GM23338 (cell line): Measurements from ENCODE around the gene RSRC1. TPM values are rescaled to one million over a fixed set of nuclear protein-coding genes. Genes with fewer than 3 reads are reported as not detected.

ENCODE experiments used
- ATAC-seq: fragments of 200-7000 bp; cut with Tn5 transposase; 3 replicates; pipeline ENCODE4 v1.9.1; 2020
- DNase-seq: peaks from one replicate; pipeline ENCODE4 v3.0.0-alpha.2; 2015; ENCODE audit warnings: low spot score
- H2AFZ ChIP-seq: fragments of 200-600 bp; sonication (generic); 2 replicates; pipeline ENCODE4 v1.8.0; 2016; ENCODE audit warnings: antibody characterized with exemption, mild to moderate bottlenecking, moderate library complexity
- H3F3A ChIP-seq: fragments of 200-600 bp; sonication (generic); replicated peaks from 2 replicates; pipeline ENCODE4 v1.8.0; 2017; ENCODE audit warnings: antibody characterized with exemption, mixed run types, low read depth
- H3K27ac ChIP-seq: fragments of 200-600 bp; sonication (generic); 2 replicates; pipeline ENCODE4 v1.6.1; 2016; ENCODE audit warnings: low read depth
- H3K27me3 ChIP-seq: fragments of 200-600 bp; sonication (generic); 2 replicates; pipeline ENCODE4 v1.8.0; 2016; ENCODE audit warnings: mild to moderate bottlenecking, mixed run types, moderate library complexity; ENCODE audit not compliant: insufficient read depth
- H3K36me3 ChIP-seq: fragments of 200-600 bp; sonication (generic); 2 replicates; pipeline ENCODE4 v1.8.0; 2016; ENCODE audit warnings: mild to moderate bottlenecking; ENCODE audit not compliant: insufficient read depth
- H3K4me1 ChIP-seq: fragments of 200-600 bp; sonication (generic); 2 replicates; pipeline ENCODE4 v1.8.0; 2016; ENCODE audit warnings: mild to moderate bottlenecking, moderate library complexity; ENCODE audit not compliant: insufficient read depth
- H3K4me2 ChIP-seq: fragments of 200-600 bp; sonication (generic); 2 replicates; pipeline ENCODE4 v1.7.1; 2017; ENCODE audit warnings: mixed run types
- H3K4me3 ChIP-seq: fragments of 200-600 bp; sonication (generic); 2 replicates; pipeline ENCODE4 v1.6.1; 2016; ENCODE audit warnings: mixed run types
- H3K79me2 ChIP-seq: fragments of 200-600 bp; sonication (generic); replicated peaks from 2 replicates; pipeline ENCODE4 v1.8.0; 2017; ENCODE audit warnings: mild to moderate bottlenecking; ENCODE audit not compliant: insufficient read depth
- H3K9me2 ChIP-seq: fragments of 200-600 bp; sonication (generic); 2 replicates; pipeline ENCODE4 v1.8.0; 2017; ENCODE audit not compliant: insufficient read depth
- H4K20me1 ChIP-seq: fragments of 200-600 bp; sonication (generic); replicated peaks from 2 replicates; pipeline ENCODE4 v1.8.0; 2017; ENCODE audit warnings: mild to moderate bottlenecking; ENCODE audit not compliant: insufficient read depth
- H3K27ac Mint-ChIP-seq: 2 replicates; pipeline ENCODE4 v1.8.0; 2020; ENCODE audit warnings: inconsistent platforms, mild to moderate bottlenecking, moderate library complexity, mixed read lengths
- H3K27me3 Mint-ChIP-seq: 3 replicates; pipeline ENCODE4 v1.8.0; 2022; ENCODE audit warnings: low read depth, mild to moderate bottlenecking, moderate library complexity, mixed read lengths, inconsistent platforms; ENCODE audit not compliant: insufficient read depth, poor library complexity
- H3K36me3 Mint-ChIP-seq: 3 replicates; pipeline ENCODE4 v1.8.0; 2021; ENCODE audit warnings: low read depth, mild to moderate bottlenecking, inconsistent platforms, moderate library complexity, mixed read lengths
- H3K4me1 Mint-ChIP-seq: 3 replicates; pipeline ENCODE4 v1.8.0; 2020; ENCODE audit warnings: mild to moderate bottlenecking, inconsistent platforms, mixed read lengths
- H3K4me3 Mint-ChIP-seq: 3 replicates; pipeline ENCODE4 v1.8.0; 2021; ENCODE audit warnings: moderate library complexity, mild to moderate bottlenecking, inconsistent platforms, mixed read lengths
- H3K9me3 Mint-ChIP-seq: 3 replicates; pipeline ENCODE4 v1.8.0; 2020; ENCODE audit warnings: moderate library complexity, mild to moderate bottlenecking, inconsistent platforms, mixed read lengths
- EZH2phosphoT487 ChIP-seq: fragments of 200-600 bp; sonication (generic); IDR thresholded peaks from one replicate; pipeline ENCODE4 v1.8.1; 2018; ENCODE audit warnings: antibody characterized with exemption; ENCODE audit not compliant: unreplicated experiment
- JUNB ChIP-seq: IDR thresholded peaks from one replicate; pipeline ENCODE4 v1.6.1; 2016; ENCODE audit warnings: antibody characterized with exemption; ENCODE audit not compliant: unreplicated experiment
- NANOG ChIP-seq: IDR thresholded peaks from 2 replicates; pipeline ENCODE4 v1.6.1; 2016; ENCODE audit warnings: antibody characterized with exemption, borderline replicate concordance
- POLR2AphosphoS5 ChIP-seq: IDR thresholded peaks from 2 replicates; pipeline ENCODE4 v1.6.1; 2016; ENCODE audit warnings: antibody characterized with exemption, low read depth
- REST ChIP-seq: IDR thresholded peaks from one replicate; pipeline ENCODE4 v1.6.1; 2018; ENCODE audit warnings: antibody characterized with exemption; ENCODE audit not compliant: unreplicated experiment
- STAT1 ChIP-seq: IDR thresholded peaks from one replicate; pipeline ENCODE4 v1.6.1; 2016; ENCODE audit warnings: antibody characterized with exemption; ENCODE audit not compliant: unreplicated experiment
- ZNF114 ChIP-seq: fragments of 250-450 bp; sonication (Bioruptor Pico); IDR thresholded peaks from 2 replicates; pipeline ENCODE4 v1.5.0; 2020; ENCODE audit warnings: mild to moderate bottlenecking, moderate library complexity
- ZNF331 ChIP-seq: fragments of 250-450 bp; sonication (Bioruptor Pico); IDR thresholded peaks from 2 replicates; pipeline ENCODE4 v1.5.0; 2020; ENCODE audit warnings: low read depth, mild to moderate bottlenecking, moderate library complexity
- ZNF462 ChIP-seq: fragments of 250-450 bp; sonication (Bioruptor Pico); IDR thresholded peaks from 2 replicates; pipeline ENCODE4 v1.5.0; 2020; ENCODE audit warnings: mild to moderate bottlenecking, moderate library complexity
- polyA plus RNA-seq: library from polyadenylated mRNA; unstranded; fragments of >200 nt; fragmentation: Nextera tagmentation; extraction: Ambion mirVana; gene quantifications from 2 replicates; pipeline ENCODE4 v1.2.1, GENCODE V29; 2016
- total RNA-seq: library from RNA; depleted of rRNA; stranded (reverse); fragments of >200 nt; shearing (Covaris generic); gene quantifications from 2 replicates; pipeline ENCODE4 v1.2.3, GENCODE V29; 2014

The RSRC1 gene
- total and polyA plus RNA-seq, 2 experiments from 2014 or later = 32.5 to 76.8 TPM

- TF ChIP-seq REST = no peak
- no peak for TF ChIP-seq EZH2phosphoT487
- no peak for TF ChIP-seq ZNF114 (CRISPR knock-in tag)
These were observed 292.7 kb downstream of the RSRC1 start (continued) for GRCh38 chr3:158402590-158402989.

GRCh38 chr3:158403013-158403412, 293.1 kb downstream of the RSRC1 start:
- Histone ChIP-seq H3K27ac (no peak overlapping the region), H4K20me1 (no peaks in the 10 kb centered on the region), H3K9me2 (no peaks in the 10 kb centered on the region), H3K4me2 (no peak overlapping the region), H3K4me1 (no peaks in the 10 kb centered on the region), H3K79me2 (no peaks in the 10 kb centered on the region), H2AFZ (no peak overlapping the region), H3K27me3 (no peaks in the 10 kb centered on the region), H3F3A (no peaks in the 10 kb centered on the region), H3K4me3 (no peak overlapping the region), H3K36me3 (no peaks in the 10 kb centered on the region)
- TF ChIP-seq POLR2AphosphoS5 (no peak), NANOG (no peak), STAT1 (no peak), ZNF114 (CRISPR knock-in tag) (no peak), JUNB (no peak), ZNF331 (CRISPR knock-in tag) (no peak), EZH2phosphoT487 (no peak), ZNF462 (no peak)
- Mint-ChIP-seq H3K27ac (no peak overlapping the region), H3K4me3 (no peak overlapping the region), H3K9me3 (no peaks in the 10 kb centered on the region), H3K4me1 (peaks cover 7% of the 10 kb centered on the region; the same call in 2 of the 3 replicates), H3K36me3 (no peaks in the 10 kb centered on the region), H3K27me3 (no peaks in the 10 kb centered on the region)
- no peak for DNase-seq
- ATAC-seq = no peak
